Kidney epithelial cell (primary cell): ENCODE results near the gene COLGALT1. TPM values are rescaled to one million over a fixed set of nuclear protein-coding genes. Genes with fewer than 3 reads are reported as not detected.

Experiments
- DNase-seq: peaks from one replicate; pipeline ENCODE4 v3.0.0-alpha.2; 2010; ENCODE audit warnings: low read depth
- H3K27me3 ChIP-seq: 2 replicates; pipeline ENCODE4 v1.6.0; 2011; ENCODE audit warnings: low read length; ENCODE audit not compliant: control insufficient read depth, insufficient read depth
- H3K36me3 ChIP-seq: 2 replicates; pipeline ENCODE4 v1.5.1; 2011; ENCODE audit warnings: low read length; ENCODE audit not compliant: control insufficient read depth, insufficient read depth
- H3K4me3 ChIP-seq: 2 replicates; pipeline ENCODE4 v1.5.1; 2011; ENCODE audit warnings: low read depth, mild to moderate bottlenecking, control low read depth, low read length
- CTCF ChIP-seq: IDR thresholded peaks from 2 replicates; pipeline ENCODE4 v1.5.1; 2011; ENCODE audit warnings: mild to moderate bottlenecking, moderate library complexity, low read length, control low read depth, inconsistent platforms; ENCODE audit not compliant: insufficient read depth, poor library complexity, severe bottlenecking
- total RNA-seq: library from RNA; depleted of rRNA; stranded (reverse); fragments of >200 nt; gene quantifications from 2 replicates; pipeline ENCODE4 v1.2.3, GENCODE V29; 2015

COLGALT1 gene
- total RNA-seq, 1 donor from 2014 or later = 68.4 TPM

GRCh38 chr19:17542042-17542441 lies 13.4 kb upstream of the COLGALT1 start:
- no peak overlapping the region for H3K4me3 ChIP-seq
- no peak for DNase-seq
- TF ChIP-seq CTCF = no peak
- peaks cover 21% of the 10 kb centered on the region for H3K27me3 ChIP-seq
- H3K36me3 ChIP-seq = no peaks in the 10 kb centered on the region

- TF ChIP-seq CTCF = no peak
- no peaks in the 10 kb centered on the region for H3K36me3 ChIP-seq
- no peak overlapping the region for H3K4me3 ChIP-seq
Measured at GRCh38 chr19:17542793-17543582, 12.5 kb upstream of the COLGALT1 start.

GRCh38 chr19:17543986-17544385 lies 11.5 kb upstream of the COLGALT1 start:
- H3K4me3 ChIP-seq = no peak overlapping the region
- no peak for TF ChIP-seq CTCF
- DNase-seq = no peak
- no peaks in the 10 kb centered on the region for H3K36me3 ChIP-seq
- peaks cover 14% of the 10 kb centered on the region for H3K27me3 ChIP-seq

More at GRCh38 chr19:17542793-17543582, 12.5 kb upstream of the COLGALT1 start:
- H3K27me3 ChIP-seq = peaks cover 21% of the 10 kb centered on the region
- DNase-seq = no peak

- Histone ChIP-seq H3K27me3 (peaks cover 9% of the 10 kb centered on the region), H3K36me3 (no peaks in the 10 kb centered on the region), H3K4me3 (no peak overlapping the region)
- TF ChIP-seq CTCF = no peak
- DNase-seq = no peak
Measured at GRCh38 chr19:17544418-17544817, 11.0 kb upstream of the COLGALT1 start.

- no peak for DNase-seq
- peaks cover under 1% of the 10 kb centered on the region for H3K27me3 ChIP-seq
- no peak for TF ChIP-seq CTCF
- no peak overlapping the region for H3K4me3 ChIP-seq
- H3K36me3 ChIP-seq = no peaks in the 10 kb centered on the region
Measured at GRCh38 chr19:17548145-17548544, 7.3 kb upstream of the COLGALT1 start.
